Testis (tissue), 2 donors: ENCODE data around the gene VPREB1.

Experiments
- CTCF ChIP-seq, 3 experiments: fragments of 450-650 bp in 2 of 3; fragments of 200-600 bp in 1 of 3; sonication (generic) in 1 of 3; IDR thresholded peaks; one replicate each; pipeline ENCODE4 v1.5.1; 2016 to 2019; ENCODE audit warnings: antibody characterized with exemption in 3 of 3, mild to moderate bottlenecking in 2 of 3, moderate library complexity in 1 of 3
- POLR2A ChIP-seq: fragments of 450-650 bp; IDR thresholded peaks from one replicate; pipeline ENCODE4 v1.6.1; 2017; ENCODE audit warnings: antibody characterized with exemption, mild to moderate bottlenecking, moderate library complexity

- no peak for TF ChIP-seq CTCF (IDR thresholded peaks at IDR 0.05)
- TF ChIP-seq POLR2A: no peak
Measured at GRCh38 chr22:22246706-22247105, 2.1 kb downstream of the VPREB1 start.
